Ureter (tissue), 1 donor: ENCODE measurements around the gene TNRC6B. TPM values are rescaled to one million over a fixed set of nuclear protein-coding genes. Genes with fewer than 3 reads are reported as not detected.
"Not testable (repeated sequence)": the region's sequence is repeated elsewhere in the genome, so short reads cannot be mapped to it uniquely, and the experiment has no call there.

Source experiments
- DNase-seq: peaks from one replicate; pipeline ENCODE4 v3.0.0-alpha.2; 2020; ENCODE audit warnings: low spot score
- total RNA-seq: library from RNA; stranded (reverse); gene quantifications from one replicate; pipeline ENCODE4 v1.2.4, GENCODE V29; 2023
- donor health status: DM: yes; HTN: yes; CAD: no.

TNRC6B gene
- total RNA-seq, 1 donor from 2014 or later: 63.3 TPM

GRCh38 chr22:40211476-40212054, 33.8 kb downstream of the TNRC6B start:
- no peak for DNase-seq

GRCh38 chr22:40212121-40212520, 34.4 kb downstream of the TNRC6B start:
- DNase-seq: no peak

GRCh38 chr22:40213478-40213877, 35.8 kb downstream of the TNRC6B start:
- no peak for DNase-seq

- DNase-seq: no peak
Observed at GRCh38 chr22:40215266-40215665, 37.5 kb downstream of the TNRC6B start.

GRCh38 chr22:40216041-40216756, 38.5 kb downstream of the TNRC6B start:
- no peak for DNase-seq

- no peak for DNase-seq
Observed at GRCh38 chr22:40218152-40218551, 40.4 kb downstream of the TNRC6B start.

- no peak for DNase-seq
Observed at GRCh38 chr22:40218723-40219294, 41.1 kb downstream of the TNRC6B start.

GRCh38 chr22:40220316-40221054, 42.8 kb downstream of the TNRC6B start:
- no peak for DNase-seq

GRCh38 chr22:40221055-40221414, 43.3 kb downstream of the TNRC6B start:
- DNase-seq: no peak

- DNase-seq: not testable (repeated sequence)
Observed at GRCh38 chr22:40222979-40223378, 45.3 kb downstream of the TNRC6B start.

- DNase-seq: no peak
Observed at GRCh38 chr22:40224702-40225101, 47.0 kb downstream of the TNRC6B start.

- DNase-seq: no peak
Observed at GRCh38 chr22:40226620-40227019, 48.9 kb downstream of the TNRC6B start.

GRCh38 chr22:40231618-40232313, 54.0 kb downstream of the TNRC6B start:
- DNase-seq: no peak

- no peak for DNase-seq
Observed at GRCh38 chr22:40232624-40233023, 54.9 kb downstream of the TNRC6B start.

GRCh38 chr22:40233886-40234285, 56.2 kb downstream of the TNRC6B start:
- no peak for DNase-seq

GRCh38 chr22:40234658-40235057, 56.9 kb downstream of the TNRC6B start:
- DNase-seq: no peak

GRCh38 chr22:40235308-40235707, 57.6 kb downstream of the TNRC6B start:
- no peak for DNase-seq

GRCh38 chr22:40236131-40236665, 58.5 kb downstream of the TNRC6B start:
- DNase-seq: no peak

GRCh38 chr22:40237241-40237640, 59.5 kb downstream of the TNRC6B start:
- DNase-seq: no peak

- no peak for DNase-seq
Observed at GRCh38 chr22:40237788-40238424, 60.2 kb downstream of the TNRC6B start.
